Muscle layer of colon (tissue), 2 donors: Measurements from ENCODE around the gene ATL2.
"Not testable (repeated sequence)": the region's sequence is repeated elsewhere in the genome, so short reads cannot be mapped to it uniquely, and the experiment has no call there.

ENCODE experiments used
- H3K27ac ChIP-seq: one replicate; pipeline ENCODE4 v1.7.0; 2013; ENCODE audit warnings: low read depth, mild to moderate bottlenecking, low read length, moderate library complexity
- H3K27me3 ChIP-seq, 2 donors: one replicate each; pipeline ENCODE4 v1.7.0; 2013; ENCODE audit warnings: low read length in 2 of 2, mild to moderate bottlenecking in 2 of 2; ENCODE audit not compliant: insufficient read depth in 2 of 2, control insufficient read depth in 1 of 2
- H3K36me3 ChIP-seq: one replicate; pipeline ENCODE4 v1.7.0; 2013; ENCODE audit warnings: mild to moderate bottlenecking, low read length; ENCODE audit not compliant: insufficient read depth
- H3K4me1 ChIP-seq: one replicate; pipeline ENCODE4 v1.7.0; 2013; ENCODE audit warnings: mild to moderate bottlenecking, low read length; ENCODE audit not compliant: insufficient read depth
- H3K4me3 ChIP-seq, 2 donors: one replicate each; pipeline ENCODE4 v1.7.0; 2013; ENCODE audit warnings: low read length in 2 of 2, low read depth in 1 of 2, mild to moderate bottlenecking in 1 of 2, moderate library complexity in 1 of 2
- H3K9ac ChIP-seq: one replicate; pipeline ENCODE4 v1.7.0; 2013; ENCODE audit warnings: low read length
- H3K9me3 ChIP-seq: one replicate; pipeline ENCODE4 v1.7.0; 2013; ENCODE audit warnings: mild to moderate bottlenecking, low read length
- donor health status: abdominal sarcoma.
- donor health status: Adenocarcinoma of cecum.

ATL2 gene

GRCh38 chr2:38266382-38267061, 110.6 kb downstream of the ATL2 start:
- no peaks in the 10 kb centered on the region for H3K4me1 ChIP-seq
- no peaks in the 10 kb centered on the region for H3K9me3 ChIP-seq
- no peaks in the 10 kb centered on the region for H3K36me3 ChIP-seq
- no peaks in the 10 kb centered on the region for H3K27me3 ChIP-seq
- H3K4me3 ChIP-seq, result no peak overlapping the region
- no peak overlapping the region for H3K9ac ChIP-seq
- H3K27ac ChIP-seq, result no peak overlapping the region

- Histone ChIP-seq H3K27me3 (no peaks in the 10 kb centered on the region), H3K4me1 (no peaks in the 10 kb centered on the region), H3K4me3 (no peak overlapping the region), H3K27ac (no peak overlapping the region), H3K9ac (no peak overlapping the region), H3K36me3 (no peaks in the 10 kb centered on the region), H3K9me3 (no peaks in the 10 kb centered on the region)
These were observed 111.6 kb downstream of the ATL2 start for GRCh38 chr2:38265461-38265860.

GRCh38 chr2:38264396-38265221, 112.5 kb downstream of the ATL2 start:
- H3K36me3 ChIP-seq, result no peaks in the 10 kb centered on the region
- no peak overlapping the region for H3K9ac ChIP-seq
- no peaks in the 10 kb centered on the region for H3K4me1 ChIP-seq
- H3K27me3 ChIP-seq, result no peaks in the 10 kb centered on the region
- no peak overlapping the region for H3K4me3 ChIP-seq
- H3K9me3 ChIP-seq, result no peaks in the 10 kb centered on the region
- no peak overlapping the region for H3K27ac ChIP-seq

GRCh38 chr2:38263293-38263692, 113.8 kb downstream of the ATL2 start:
- no peaks in the 10 kb centered on the region for H3K9me3 ChIP-seq
- H3K9ac ChIP-seq, result no peak overlapping the region
- H3K27me3 ChIP-seq, result no peaks in the 10 kb centered on the region
- H3K27ac ChIP-seq, result no peak overlapping the region
- no peak overlapping the region for H3K4me3 ChIP-seq
- H3K4me1 ChIP-seq, result no peaks in the 10 kb centered on the region
- no peaks in the 10 kb centered on the region for H3K36me3 ChIP-seq

GRCh38 chr2:38262069-38262871, 114.8 kb downstream of the ATL2 start:
- Histone ChIP-seq H3K27ac (no peak overlapping the region), H3K27me3 (no peaks in the 10 kb centered on the region), H3K9me3 (no peaks in the 10 kb centered on the region)

GRCh38 chr2:38261569-38262068, 115.5 kb downstream of the ATL2 start:
- H3K9ac ChIP-seq, result no peak overlapping the region
- no peaks in the 10 kb centered on the region for H3K9me3 ChIP-seq
- H3K36me3 ChIP-seq, result no peaks in the 10 kb centered on the region
- no peak overlapping the region for H3K4me3 ChIP-seq
- H3K27me3 ChIP-seq, result no peaks in the 10 kb centered on the region
- no peak overlapping the region for H3K27ac ChIP-seq
- H3K4me1 ChIP-seq, result no peaks in the 10 kb centered on the region

More at GRCh38 chr2:38262069-38262871, 114.8 kb downstream of the ATL2 start:
- H3K9ac ChIP-seq, result no peak overlapping the region
- H3K4me3 ChIP-seq, result no peak overlapping the region
- no peaks in the 10 kb centered on the region for H3K4me1 ChIP-seq
- no peaks in the 10 kb centered on the region for H3K36me3 ChIP-seq

GRCh38 chr2:38260972-38261371, 116.1 kb downstream of the ATL2 start:
- H3K4me1 ChIP-seq, result no peaks in the 10 kb centered on the region
- H3K27ac ChIP-seq, result no peak overlapping the region
- H3K9me3 ChIP-seq, result no peaks in the 10 kb centered on the region
- H3K36me3 ChIP-seq, result no peaks in the 10 kb centered on the region
- H3K9ac ChIP-seq, result no peak overlapping the region
- no peak overlapping the region for H3K4me3 ChIP-seq
- no peaks in the 10 kb centered on the region for H3K27me3 ChIP-seq

GRCh38 chr2:38260469-38260868, 116.6 kb downstream of the ATL2 start:
- Histone ChIP-seq H3K4me3 (no peak overlapping the region), H3K9ac (no peak overlapping the region), H3K4me1 (no peaks in the 10 kb centered on the region), H3K9me3 (no peaks in the 10 kb centered on the region), H3K27me3 (no peaks in the 10 kb centered on the region), H3K36me3 (no peaks in the 10 kb centered on the region), H3K27ac (no peak overlapping the region)

GRCh38 chr2:38259311-38259710, 117.8 kb downstream of the ATL2 start:
- Histone ChIP-seq H3K27ac (no peak overlapping the region), H3K4me3 (no peak overlapping the region)

GRCh38 chr2:38257680-38258079, 119.4 kb downstream of the ATL2 start:
- not testable (repeated sequence) for H3K4me3 ChIP-seq, H3K27ac ChIP-seq, H3K36me3 ChIP-seq, H3K4me1 ChIP-seq, H3K27me3 ChIP-seq, H3K9ac ChIP-seq, H3K9me3 ChIP-seq

More at GRCh38 chr2:38259311-38259710, 117.8 kb downstream of the ATL2 start:
- Histone ChIP-seq H3K36me3 (no peaks in the 10 kb centered on the region), H3K9ac (no peak overlapping the region), H3K27me3 (no peaks in the 10 kb centered on the region), H3K4me1 (no peaks in the 10 kb centered on the region), H3K9me3 (no peaks in the 10 kb centered on the region)

- Histone ChIP-seq H3K4me1 (no peaks in the 10 kb centered on the region), H3K27ac (no peak overlapping the region), H3K27me3 (no peaks in the 10 kb centered on the region), H3K36me3 (no peaks in the 10 kb centered on the region), H3K9me3 (no peaks in the 10 kb centered on the region), H3K4me3 (no peak overlapping the region), H3K9ac (no peak overlapping the region)
These were observed 120.5 kb downstream of the ATL2 start for GRCh38 chr2:38256610-38257009.
